Right kidney (tissue), 1 donor: ENCODE measurements around the gene CXCR3.
"Not testable (repeated sequence)": the region's sequence is repeated elsewhere in the genome, so short reads cannot be mapped to it uniquely, and the experiment has no call there.

Source experiments
- DNase-seq: peaks from one replicate; pipeline ENCODE4 v3.0.0-alpha.2; 2016

The CXCR3 gene

GRCh38 chrX:71636438-71637252, 18.3 kb upstream of the CXCR3 start:
- no peak for DNase-seq

GRCh38 chrX:71634366-71634765, 16.1 kb upstream of the CXCR3 start:
- DNase-seq = no peak

- no peak for DNase-seq
These were observed 14.8 kb upstream of the CXCR3 start for GRCh38 chrX:71632923-71633657.

GRCh38 chrX:71629467-71629866, 11.2 kb upstream of the CXCR3 start:
- DNase-seq = no peak

GRCh38 chrX:71627588-71628404, 9.5 kb upstream of the CXCR3 start:
- DNase-seq = no peak

- DNase-seq = no peak
These were observed 8.3 kb upstream of the CXCR3 start for GRCh38 chrX:71626576-71626975.

GRCh38 chrX:71625471-71625870, 7.2 kb upstream of the CXCR3 start:
- no peak for DNase-seq

- no peak for DNase-seq
These were observed 5.4 kb upstream of the CXCR3 start for GRCh38 chrX:71623714-71624113.

GRCh38 chrX:71622576-71623450, 4.5 kb upstream of the CXCR3 start:
- DNase-seq = peak; percentile 28

GRCh38 chrX:71622032-71622575, 3.8 kb upstream of the CXCR3 start:
- DNase-seq = no peak

GRCh38 chrX:71621603-71622002, 3.3 kb upstream of the CXCR3 start:
- no peak for DNase-seq

GRCh38 chrX:71619986-71620385, 1.7 kb upstream of the CXCR3 start:
- DNase-seq = no peak

- no peak for DNase-seq
These were observed 882 bp upstream of the CXCR3 start for GRCh38 chrX:71619193-71619592.

- DNase-seq = no peak
These were observed 476 bp upstream of the CXCR3 start for GRCh38 chrX:71618787-71619186.

- no peak for DNase-seq
These were observed 569 bp downstream of the CXCR3 start for GRCh38 chrX:71617742-71618141.

- no peak for DNase-seq
These were observed 1.4 kb downstream of the CXCR3 start for GRCh38 chrX:71616672-71617529.

GRCh38 chrX:71615954-71616353, 2.4 kb downstream of the CXCR3 start:
- no peak for DNase-seq

- no peak for DNase-seq
These were observed 3.3 kb downstream of the CXCR3 start for GRCh38 chrX:71615056-71615455.

GRCh38 chrX:71612256-71612655, 6.1 kb downstream of the CXCR3 start:
- DNase-seq = no peak

GRCh38 chrX:71611736-71612135, 6.6 kb downstream of the CXCR3 start:
- DNase-seq = not testable (repeated sequence)
